NCI-H2227 (cell line): ENCODE data around the gene ABO.
"Not testable (repeated sequence)": the region's sequence is repeated elsewhere in the genome, so short reads cannot be mapped to it uniquely, and the experiment has no call there.

ENCODE experiments used
- DNase-seq: peaks from one replicate; lab custom pipeline; 2025; ENCODE audit not compliant: unreplicated experiment; lab: John Stamatoyannopoulos, UW

The ABO gene

GRCh38 chr9:133227242-133227860 is 47.6 kb downstream of the ABO start:
- no peak for DNase-seq

- DNase-seq: no peak
Measured at GRCh38 chr9:133226219-133227171, 48.5 kb downstream of the ABO start.

- DNase-seq: no peak
Measured at GRCh38 chr9:133225171-133226011, 49.6 kb downstream of the ABO start.

GRCh38 chr9:133224762-133225161 is 50.2 kb downstream of the ABO start:
- no peak for DNase-seq

GRCh38 chr9:133223159-133223756 is 51.7 kb downstream of the ABO start:
- DNase-seq: not testable (repeated sequence)

- not testable (repeated sequence) for DNase-seq
Measured at GRCh38 chr9:133221994-133222393, 53.0 kb downstream of the ABO start.

GRCh38 chr9:133221177-133221809 is 53.7 kb downstream of the ABO start:
- no peak for DNase-seq

- DNase-seq: not testable (repeated sequence)
Measured at GRCh38 chr9:133218049-133218975, 56.7 kb downstream of the ABO start.

GRCh38 chr9:133217333-133217988 is 57.5 kb downstream of the ABO start:
- not testable (repeated sequence) for DNase-seq

- DNase-seq: not testable (repeated sequence)
Measured at GRCh38 chr9:133214276-133214675, 60.7 kb downstream of the ABO start.

GRCh38 chr9:133210609-133211008 is 64.4 kb downstream of the ABO start:
- DNase-seq: no peak

- DNase-seq: no peak
Measured at GRCh38 chr9:133210202-133210532, 64.8 kb downstream of the ABO start.

- DNase-seq: not testable (repeated sequence)
Measured at GRCh38 chr9:133209327-133210201, 65.4 kb downstream of the ABO start.

GRCh38 chr9:133208880-133209300 is 66.1 kb downstream of the ABO start, which contains the start of gene OBP2B:
OBP2B (minus strand) TSS chr9:133209250; CDS start chr9:133209199, 51 bp downstream.
- not testable (repeated sequence) for DNase-seq

GRCh38 chr9:133208171-133208879 is 66.7 kb downstream of the ABO start:
- DNase-seq: not testable (repeated sequence)

GRCh38 chr9:133207540-133208170 is 67.3 kb downstream of the ABO start:
- no peak for DNase-seq
